Esophagus muscularis mucosa (tissue), 4 donors: ENCODE results near the gene BAG5. TPM values are rescaled to one million over a fixed set of nuclear protein-coding genes. Genes with fewer than 3 reads are reported as not detected.

Source experiments
- DNase-seq: peaks from one replicate; pipeline ENCODE4 v3.0.0-alpha.2; 2017; ENCODE audit errors: extremely low spot score
- H3K27ac ChIP-seq, 4 donors: fragments of 200-600 bp; sonication (generic); replicated peaks in 1 of 4; 1 replicate in 3 of 4; 2 replicates in 1 of 4; pipeline ENCODE4 v1.5.1; 2016 to 2019; ENCODE audit warnings: mild to moderate bottlenecking in 1 of 4
- H3K27me3 ChIP-seq, 4 donors: fragments of 200-600 bp; sonication (generic); one replicate each; pipeline versions ENCODE4 v1.5.1 to v1.6.0; 2016 to 2019
- H3K36me3 ChIP-seq, 4 donors: fragments of 200-600 bp; sonication (generic); one replicate each; pipeline ENCODE4 v1.5.1; 2016 to 2019
- H3K4me1 ChIP-seq, 4 donors: fragments of 200-600 bp; sonication (generic); one replicate each; pipeline ENCODE4 v1.5.1; 2016 to 2019
- H3K4me3 ChIP-seq, 4 donors: fragments of 200-600 bp; sonication (generic); 1 replicate in 2 of 4; 2 replicates in 2 of 4; pipeline ENCODE4 v1.5.1; 2016 to 2019; ENCODE audit warnings: mild to moderate bottlenecking in 4 of 4, moderate library complexity in 1 of 4
- H3K9me3 ChIP-seq, 4 donors: fragments of 200-600 bp; sonication (generic); 1 replicate in 3 of 4; 2 replicates in 1 of 4; pipeline ENCODE4 v1.5.1; 2016 to 2019
- CTCF ChIP-seq, 3 experiments: fragments of 200-600 bp in 2 of 3; fragments of 450-650 bp in 1 of 3; sonication (generic) in 2 of 3; IDR thresholded peaks; one replicate each; pipeline ENCODE4 v1.5.1; 2017 to 2019; ENCODE audit warnings: antibody characterized with exemption in 3 of 3, mild to moderate bottlenecking in 2 of 3, moderate library complexity in 1 of 3
- EP300 ChIP-seq: sonication (generic); formaldehyde crosslinking; IDR thresholded peaks from one replicate; pipeline ENCODE4 v1.6.1; 2017; ENCODE audit warnings: antibody characterized with exemption
- POLR2A ChIP-seq: fragments of 450-650 bp; IDR thresholded peaks from one replicate; pipeline ENCODE4 v1.6.1; 2017; ENCODE audit warnings: antibody characterized with exemption, moderate library complexity, mild to moderate bottlenecking, low read depth
- POLR2AphosphoS5 ChIP-seq, 2 donors: sonication (generic); formaldehyde crosslinking; IDR thresholded peaks; one replicate each; pipeline ENCODE4 v1.6.1; 2017; ENCODE audit warnings: antibody characterized with exemption in 2 of 2
- WGBS: methylation state at CpG from one replicate; pipeline ENCODE4 v1.1.5; 2018; 5-methylcytosine and 5-hydroxymethylcytosine counted together
- intact Hi-C: fragments of 100-400 bp; cut with DNase I; formaldehyde crosslinking; loops from one replicate; pipeline ENCODE4 v1.15.1; 2023
- total RNA-seq, 4 donors: library from RNA; depleted of rRNA; stranded (reverse); fragments of >200 nt; gene quantifications; one replicate each; pipeline versions ENCODE4 v1.1.0 to v1.2.1, GENCODE V29; 2016

Gene BAG5
- total RNA-seq, 4 donors from 2014 or later: 27.4 to 34.7 (median 28.3) TPM

- Histone ChIP-seq H3K36me3 (peaks cover 0 to 59% (median 27%) of the 10 kb centered on the region in 4 donors), H3K4me3 (peak overlapping the region in 2 of 4 donors; percentile 46 to 50), H3K27ac (peak overlapping the region; percentile 93 to 97 (median 94)), H3K9me3 (no peaks in the 10 kb centered on the region), H3K27me3 (no peaks in the 10 kb centered on the region), H3K4me1 (peaks cover 40 to 100% (median 99%) of the 10 kb centered on the region in 4 donors)
- intact Hi-C loops: no loop called here
- DNase-seq: no peak
- no peak for TF ChIP-seq CTCF (IDR thresholded peaks at IDR 0.05)
- TF ChIP-seq POLR2AphosphoS5 (IDR thresholded peaks at IDR 0.05): peak in 1 of 2 donors; percentile 53
- no peak for TF ChIP-seq POLR2A
- 82% methylated on average over 12 of the region's 22 CpGs for WGBS
These were observed 27.8 kb downstream of the BAG5 start for GRCh38 chr14:103534576-103535061.

DNA sequence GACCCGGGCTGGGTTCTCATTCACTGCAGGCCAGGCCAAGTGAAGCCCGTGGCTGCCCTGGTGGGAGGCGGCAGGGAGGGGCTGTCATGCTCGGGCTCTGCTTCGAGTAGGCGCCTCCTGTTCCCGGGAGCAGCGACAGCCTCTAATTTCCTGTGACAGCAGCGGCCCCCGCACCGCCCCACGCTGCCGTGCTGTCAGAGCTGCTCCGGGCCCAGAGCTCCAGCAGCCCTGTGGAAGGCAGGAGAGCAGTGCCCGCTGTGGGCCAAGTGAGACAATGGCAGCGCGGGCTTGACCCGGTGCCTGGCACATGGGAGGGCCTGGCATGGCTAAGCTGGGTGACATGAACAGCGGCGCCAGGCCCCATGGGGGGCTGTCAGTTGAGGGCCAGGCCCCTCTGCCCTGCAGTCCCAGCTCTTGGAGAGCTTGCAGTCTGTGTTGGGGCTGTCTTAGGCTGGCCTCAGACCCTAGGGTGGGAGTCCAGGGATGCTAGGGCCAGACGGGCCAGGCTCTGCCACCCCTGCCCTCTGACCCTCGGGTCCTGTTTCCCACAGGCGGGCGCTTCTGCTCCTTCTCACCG, 28.4 kb downstream of the BAG5 start:
- peaks cover 0 to 59% (median 27%) of the 10 kb centered on the region in 4 donors for H3K36me3 ChIP-seq
- H3K4me3 ChIP-seq: peak overlapping the region; percentile 43 to 50 (median 47)

GRCh38 chr14:103533137-103533998, 29.1 kb downstream of the BAG5 start:
- H3K36me3 ChIP-seq: peaks cover 0 to 59% (median 27%) of the 10 kb centered on the region in 4 donors
- H3K9me3 ChIP-seq: no peaks in the 10 kb centered on the region
- H3K27ac ChIP-seq: peak overlapping the region; percentile 93 to 97 (median 94)
- DNase-seq: no peak
- TF ChIP-seq POLR2A (no peak), CTCF (IDR thresholded peaks at IDR 0.05) (peak; percentile 14 to 20 (median 18)), POLR2AphosphoS5 (IDR thresholded peaks at IDR 0.05) (peak; percentile 76 to 84), EP300 (no peak)
- H3K27me3 ChIP-seq: no peaks in the 10 kb centered on the region
- intact Hi-C loops: no loop called here
- peak overlapping the region; percentile 43 to 50 (median 47) for H3K4me3 ChIP-seq
- WGBS: 48% methylated on average over 14 of the region's 23 CpGs
- peaks cover 33 to 98% (median 94%) of the 10 kb centered on the region in 4 donors for H3K4me1 ChIP-seq

More for the DNA sequence above, 28.4 kb downstream of the BAG5 start:
- intact Hi-C loops: no loop called here
- Histone ChIP-seq H3K4me1 (peaks cover 36 to 100% (median 97%) of the 10 kb centered on the region in 4 donors), H3K27ac (peak overlapping the region; percentile 93 to 97 (median 94)), H3K27me3 (no peaks in the 10 kb centered on the region), H3K9me3 (no peaks in the 10 kb centered on the region)
- DNase-seq: no peak
- 100% methylated on average over 3 of the region's 25 CpGs for WGBS
- TF ChIP-seq POLR2A (no peak), CTCF (IDR thresholded peaks at IDR 0.05) (peak in 1 of 3 experiments; percentile 0), POLR2AphosphoS5 (IDR thresholded peaks at IDR 0.05) (no peak), EP300 (no peak)

DNA sequence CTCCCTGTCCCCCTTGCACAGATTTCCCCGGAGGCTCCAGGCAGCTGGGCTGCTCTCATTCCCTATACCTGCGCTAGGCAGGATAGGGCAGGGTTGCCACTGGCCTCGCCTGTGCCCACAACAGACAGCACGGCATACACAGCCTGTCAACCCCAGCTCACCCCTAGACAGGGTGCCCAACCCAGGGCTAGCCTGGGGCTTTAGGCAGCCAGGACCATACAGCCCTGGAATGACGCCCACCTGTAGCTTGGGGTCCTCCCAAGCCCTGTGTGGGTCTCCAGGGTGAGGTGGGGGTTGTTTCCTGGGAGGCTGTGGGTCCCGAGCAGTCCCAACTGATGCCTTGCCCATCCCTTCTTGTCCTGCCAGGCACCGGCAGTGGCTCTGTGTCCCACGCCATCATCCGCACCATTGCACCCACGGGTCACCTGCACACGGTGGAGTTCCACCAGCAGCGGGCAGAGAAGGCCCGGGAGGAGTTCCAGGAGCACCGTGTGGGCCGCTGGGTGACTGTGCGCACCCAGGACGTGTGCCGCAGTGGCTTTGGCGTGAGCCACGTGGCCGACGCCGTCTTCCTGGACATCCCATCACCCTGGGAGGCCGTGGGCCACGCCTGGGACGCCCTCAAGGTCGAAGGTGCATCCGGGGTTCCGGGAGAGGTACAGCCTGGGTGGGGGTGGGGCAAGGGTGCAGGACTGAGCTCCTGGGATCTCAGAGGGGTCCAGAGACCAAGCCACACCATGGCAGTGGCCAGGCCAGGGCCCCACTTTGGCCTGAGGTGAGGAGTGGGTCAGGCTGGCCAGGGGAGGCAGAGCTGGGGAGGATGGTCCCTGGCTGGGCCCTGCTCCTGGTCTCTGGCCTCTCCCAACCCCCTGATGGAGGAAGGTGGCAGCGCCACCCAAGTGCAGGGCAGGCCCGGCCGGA, 30.0 kb downstream of the BAG5 start:
- 80% methylated on average over 3 of the region's 32 CpGs for WGBS
- Histone ChIP-seq H3K9me3 (no peaks in the 10 kb centered on the region), H3K27ac (peak overlapping the region; percentile 93 to 97 (median 94)), H3K36me3 (peaks cover 0 to 58% (median 27%) of the 10 kb centered on the region in 4 donors), H3K27me3 (no peaks in the 10 kb centered on the region), H3K4me3 (peak overlapping the region; percentile 43 to 50 (median 47)), H3K4me1 (peaks cover 39 to 98% (median 94%) of the 10 kb centered on the region in 4 donors)
- no peak for TF ChIP-seq CTCF (IDR thresholded peaks at IDR 0.05)
- no peak for TF ChIP-seq POLR2A
- TF ChIP-seq EP300: no peak
- no peak for TF ChIP-seq POLR2AphosphoS5 (IDR thresholded peaks at IDR 0.05)
- intact Hi-C loops: no loop called here
- no peak for DNase-seq
